HUDEP-2 (cell line): ENCODE results near the gene TRAP1.

Experiments used
- DNase-seq, 76 experiments: peaks; one replicate each; lab custom pipeline; 2025; ENCODE audit not compliant: unreplicated experiment in 76 of 76; lab: John Stamatoyannopoulos, UW

Gene TRAP1

DNA sequence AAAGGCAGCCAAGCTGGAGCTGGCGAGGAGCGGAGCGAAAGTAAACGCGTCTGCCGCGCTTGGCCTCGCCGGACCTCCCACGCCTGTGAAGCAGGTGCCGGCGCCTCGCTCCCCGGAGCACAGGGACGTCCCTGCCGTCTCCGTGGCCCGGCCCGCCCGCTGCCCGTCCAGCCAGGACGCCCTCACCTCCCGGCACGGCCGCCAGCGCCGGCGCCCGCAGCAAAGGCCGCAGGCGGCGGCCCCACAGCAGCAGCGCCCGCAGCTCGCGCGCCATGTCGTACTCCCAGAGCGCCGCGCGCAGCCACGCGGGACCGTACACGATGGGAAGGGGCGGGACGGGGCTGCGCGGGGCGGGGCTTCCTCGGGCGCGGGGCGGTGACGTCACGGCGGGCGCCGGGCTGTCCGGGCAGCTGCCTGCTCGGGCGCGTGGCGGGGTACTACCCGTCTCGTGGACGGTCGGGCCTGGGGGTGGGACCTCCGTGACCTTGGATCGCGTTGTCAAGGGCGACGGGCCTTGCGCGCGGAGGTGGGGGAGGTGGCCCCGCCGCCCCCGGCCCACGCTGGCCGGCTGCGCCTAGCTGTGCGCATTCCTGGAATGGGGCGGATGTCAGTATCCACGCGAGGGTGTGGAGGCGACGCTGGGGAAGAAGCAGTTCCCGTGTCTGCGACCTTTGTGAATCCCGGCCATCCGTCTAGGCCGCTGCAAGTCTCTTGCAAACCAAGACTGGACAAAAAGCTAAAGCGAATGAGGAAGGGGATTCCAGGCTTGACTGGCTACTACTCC, at the start of gene TRAP1:
TSS of gene TRAP1 (minus strand) at position 290 of the 784 bp plus-strand sequence. CDS start at position 274, 16 bp downstream.
- peak in 74 of 76 experiments; percentile 12 to 92 (median 78) for DNase-seq

DNA sequence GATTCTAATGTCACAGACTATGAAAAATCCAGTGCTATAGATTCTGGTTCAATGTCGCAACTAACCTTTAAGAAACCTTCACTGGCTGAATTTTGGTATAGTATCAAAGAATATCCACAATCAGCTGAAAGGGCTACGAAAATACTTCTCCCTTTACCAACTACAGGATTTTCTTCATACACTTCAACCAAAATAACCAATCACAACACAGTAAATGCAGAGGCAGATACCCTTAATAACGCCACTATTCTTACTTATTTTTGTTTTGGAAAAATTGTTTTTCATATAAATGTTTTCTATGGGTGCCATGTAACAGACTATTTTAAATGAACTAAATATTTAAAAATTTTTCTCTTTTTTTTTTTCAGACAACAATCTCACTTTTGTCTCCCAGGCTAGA, 48.9 kb upstream of the TRAP1 start:
- DNase-seq: no peak

DNA sequence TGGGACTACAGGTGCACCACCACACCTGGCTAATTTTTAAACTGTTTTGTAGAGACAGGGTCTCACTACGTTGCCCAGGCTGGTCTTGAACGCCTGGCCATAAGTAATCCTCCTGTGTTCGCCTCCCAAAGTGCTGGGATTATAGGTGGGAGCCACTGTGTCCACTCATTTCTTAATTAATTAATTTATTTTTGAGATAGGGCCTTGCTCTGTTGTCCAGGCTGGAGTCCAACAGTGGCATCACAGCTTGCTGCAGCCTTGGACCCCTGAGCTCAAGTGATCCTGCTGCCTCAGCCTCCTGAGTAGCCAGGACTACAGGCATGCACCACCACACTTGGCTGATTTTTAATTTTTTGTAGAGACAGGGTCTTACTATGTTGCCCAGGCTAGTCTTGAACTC, 47.1 kb upstream of the TRAP1 start:
- DNase-seq: no peak

DNA sequence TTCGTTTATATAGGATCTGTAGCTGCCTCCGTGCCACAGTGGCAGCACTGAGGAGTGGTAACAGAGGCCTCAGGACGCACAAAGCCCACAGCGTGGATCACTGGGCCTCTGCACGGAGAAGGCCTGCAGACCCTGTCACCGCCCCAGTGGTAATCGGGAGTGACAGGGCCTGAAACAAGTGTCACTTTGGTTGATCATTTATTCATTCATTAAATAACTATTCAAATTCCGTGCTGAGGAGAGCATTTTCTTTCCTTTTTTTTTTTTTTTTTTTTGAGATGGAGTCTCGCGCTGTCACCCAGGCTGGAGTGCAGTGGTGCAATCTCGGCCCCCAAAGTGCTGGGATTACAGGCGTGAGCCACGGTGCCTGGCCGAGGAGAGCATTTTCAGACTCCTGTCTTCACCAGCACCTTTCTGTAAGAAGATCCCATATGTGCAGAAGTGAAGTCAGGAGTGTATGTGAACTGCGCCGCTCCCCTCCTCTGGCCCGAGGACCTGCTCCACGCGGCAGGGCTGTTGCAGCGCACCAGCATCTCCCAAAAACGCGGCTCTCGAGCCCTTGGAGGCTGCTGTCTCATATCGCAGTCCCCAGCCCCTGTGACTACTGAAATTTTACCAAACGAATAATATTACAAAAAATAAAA, 44.9 kb upstream of the TRAP1 start:
- no peak for DNase-seq

DNA sequence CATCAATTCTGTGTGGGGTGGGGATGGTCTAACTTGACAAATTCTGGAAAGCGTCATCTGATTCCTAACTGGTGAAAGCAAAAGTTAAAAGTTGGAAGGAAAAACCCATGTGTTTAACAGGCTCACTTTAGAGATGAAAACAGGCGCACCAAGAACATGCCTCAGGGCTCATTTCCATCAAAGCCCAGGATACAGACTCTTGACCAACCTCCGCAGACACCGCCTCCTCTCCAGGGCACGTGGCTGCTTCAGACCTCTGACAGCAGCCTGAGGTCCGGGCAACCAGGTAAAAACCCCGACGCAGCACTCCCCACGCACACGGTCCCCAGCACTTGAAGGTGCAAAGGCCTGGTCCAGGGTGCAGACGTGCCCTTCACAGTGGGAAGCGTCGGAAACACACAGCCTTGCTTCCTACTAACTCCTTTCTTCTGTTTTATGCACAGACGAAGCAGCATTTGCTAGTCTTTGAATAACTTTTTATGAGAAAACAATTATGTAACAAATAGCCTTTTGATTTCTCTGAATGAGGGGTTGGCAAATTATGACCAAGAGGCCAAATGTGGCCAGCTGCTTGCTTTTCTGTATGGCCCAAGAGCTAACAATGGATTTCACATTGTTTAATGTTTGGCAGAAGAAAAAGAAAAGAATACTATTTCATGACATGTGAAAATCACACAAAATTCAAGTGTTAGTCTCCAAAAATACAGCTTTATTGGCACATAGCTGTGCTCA, 44.2 kb upstream of the TRAP1 start:
- DNase-seq: no peak

DNA sequence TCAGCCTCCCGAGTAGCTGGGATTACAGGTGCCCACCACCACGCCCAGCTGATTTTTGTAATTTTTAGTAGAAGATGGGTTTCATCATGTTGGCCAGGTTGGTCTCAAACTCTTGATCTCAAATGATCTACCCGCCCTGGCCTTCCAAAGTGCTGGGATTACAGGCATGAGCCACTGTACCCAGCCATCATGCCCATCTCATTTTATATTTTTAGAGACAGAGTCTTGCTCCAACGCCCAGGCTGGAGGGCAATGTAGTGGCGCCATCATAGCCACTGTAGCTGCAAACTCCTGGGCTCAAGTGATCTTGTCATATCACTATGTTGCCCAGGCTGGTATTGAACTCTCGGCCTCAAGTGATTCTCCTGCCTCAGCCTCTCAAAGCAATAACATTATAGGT, 43.2 kb upstream of the TRAP1 start:
- no peak for DNase-seq

DNA sequence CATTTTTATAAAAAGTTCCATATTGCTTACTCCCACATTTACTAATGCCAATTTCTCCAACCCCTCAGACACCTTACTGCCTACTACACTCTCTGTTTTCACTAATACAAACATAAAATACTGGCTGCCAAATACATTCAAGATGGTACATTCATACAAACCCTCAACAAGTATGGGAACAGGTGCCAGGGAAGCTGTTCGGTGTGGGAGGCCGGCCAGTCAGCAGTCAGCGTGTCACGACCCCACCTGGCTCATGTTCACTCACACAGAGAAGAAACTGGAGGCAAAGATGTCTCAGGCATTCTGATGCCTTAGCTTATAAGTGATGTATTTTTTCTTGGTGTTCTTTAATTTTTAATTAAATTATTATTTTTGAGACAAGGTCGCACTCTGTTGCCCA, 42.4 kb upstream of the TRAP1 start:
- no peak for DNase-seq

DNA sequence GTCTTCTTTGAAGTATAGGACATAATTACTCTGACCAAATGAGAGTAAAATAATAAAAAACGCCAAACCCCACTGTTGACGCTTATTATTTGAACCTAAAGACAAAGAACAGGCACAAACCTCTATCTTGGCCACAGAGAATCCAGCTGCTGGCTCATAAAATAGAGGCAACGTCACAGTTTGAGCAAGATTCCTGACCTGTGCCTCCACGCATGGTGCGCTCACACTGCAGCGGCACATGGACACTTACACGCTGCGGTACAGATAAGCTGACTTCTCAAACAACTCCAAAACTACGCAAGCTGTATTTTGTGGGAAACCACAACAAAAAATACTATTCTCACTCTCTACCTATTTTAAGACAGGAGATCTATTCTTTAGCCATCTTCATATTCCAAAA, 38.8 kb upstream of the TRAP1 start:
- no peak for DNase-seq

DNA sequence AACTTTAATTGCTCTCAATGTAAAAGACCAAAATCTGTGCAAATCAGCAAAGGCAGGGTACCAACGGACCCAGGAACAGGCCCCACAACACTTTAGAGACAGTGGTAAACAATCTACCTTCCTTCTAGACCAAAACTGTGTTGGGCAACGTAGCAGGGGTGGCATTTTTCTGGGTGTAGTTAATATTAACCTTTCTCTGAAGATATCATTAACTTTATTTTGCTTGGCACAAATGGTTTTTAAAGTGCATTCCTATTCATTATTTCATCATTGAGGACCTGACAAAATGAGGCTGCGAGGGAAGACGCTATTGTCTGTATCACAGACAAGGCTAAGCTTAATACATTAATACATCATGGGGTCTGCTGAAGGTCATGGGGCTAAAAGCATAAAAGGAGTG, 37.9 kb upstream of the TRAP1 start:
- DNase-seq: no peak

DNA sequence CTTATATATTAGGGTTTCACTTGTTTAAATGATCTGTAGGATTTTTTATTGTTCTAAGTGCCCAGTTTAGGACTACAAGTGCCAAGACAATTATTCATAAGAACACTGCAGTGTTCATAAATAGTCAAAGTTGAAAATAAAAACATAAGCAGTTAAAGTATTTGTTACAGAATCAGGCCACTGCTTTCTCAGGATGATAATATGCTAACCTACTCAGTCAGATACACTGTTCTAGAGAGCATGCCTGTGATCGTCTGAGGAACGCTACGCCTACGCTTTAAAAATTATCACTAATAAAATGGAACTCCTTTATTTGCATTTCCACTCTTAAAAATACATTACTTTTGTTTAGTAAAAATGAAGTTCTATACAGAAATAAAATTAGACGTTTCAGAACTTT, 37.4 kb upstream of the TRAP1 start:
- DNase-seq: no peak

DNA sequence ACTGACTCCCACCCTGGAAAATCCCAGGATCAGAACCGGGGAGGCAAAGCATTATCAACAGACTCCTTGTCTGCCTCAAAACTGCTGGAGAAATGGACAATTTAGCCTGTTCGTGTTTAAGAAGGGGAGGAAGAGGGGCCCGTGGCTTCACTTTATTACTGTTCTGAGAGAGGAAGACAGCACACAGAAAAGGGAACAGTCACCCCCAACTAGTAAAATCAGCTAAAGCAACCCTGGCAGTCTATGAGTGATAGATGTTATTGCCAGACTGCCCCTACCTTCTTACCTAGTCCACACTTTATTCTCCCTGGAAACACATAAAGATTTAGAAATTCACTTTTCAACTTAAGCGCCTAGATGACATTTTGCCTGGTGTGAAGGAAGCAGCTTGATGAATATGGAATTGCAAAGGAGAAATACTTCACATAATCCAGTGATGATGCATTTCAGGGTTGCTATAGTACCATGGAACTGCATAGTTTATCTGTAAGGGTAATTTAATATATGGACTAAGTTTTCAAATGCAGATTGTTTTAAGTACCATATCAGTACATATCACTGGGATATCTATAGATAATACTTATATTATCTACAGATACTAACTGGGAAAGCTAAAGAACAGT, 36.9 kb upstream of the TRAP1 start:
- no peak for DNase-seq

DNA sequence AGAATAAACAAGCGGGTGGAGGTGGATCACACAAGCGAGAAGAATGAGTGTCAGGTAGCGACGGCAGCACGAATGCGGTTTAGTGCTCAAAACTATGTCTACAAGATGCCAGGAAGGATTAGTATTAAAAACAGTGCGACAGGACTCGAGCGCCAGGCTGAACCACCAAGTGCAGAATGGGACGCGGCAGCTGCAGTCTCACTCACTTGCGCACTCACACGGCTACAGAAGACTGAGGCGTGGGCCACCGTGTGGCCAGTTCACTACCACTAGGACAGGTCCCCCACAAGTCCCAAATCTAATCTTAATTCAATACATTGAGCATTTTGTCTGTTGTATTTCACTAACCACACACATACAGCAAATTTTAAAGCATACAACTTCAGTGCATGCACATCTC, 35.7 kb upstream of the TRAP1 start:
- no peak for DNase-seq

DNA sequence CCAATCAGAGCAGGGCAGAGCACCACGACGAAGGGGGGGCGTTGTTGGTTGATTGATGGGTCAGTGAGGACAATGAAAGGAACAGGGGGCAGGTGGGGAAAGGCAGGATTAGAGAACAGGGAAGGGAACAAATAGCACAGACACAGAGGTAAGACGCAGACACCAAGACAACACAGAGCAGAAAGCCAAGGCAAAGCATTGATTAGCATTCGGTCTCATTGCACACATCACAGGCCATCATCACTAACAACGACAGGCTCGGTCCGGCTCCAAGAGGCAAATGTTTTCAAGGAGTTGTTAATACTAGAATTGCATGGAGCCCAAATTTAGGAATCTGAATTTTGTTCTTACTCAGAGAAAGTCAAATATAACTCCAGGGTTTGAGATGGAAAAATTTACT, 34.6 kb upstream of the TRAP1 start:
- DNase-seq: no peak

DNA sequence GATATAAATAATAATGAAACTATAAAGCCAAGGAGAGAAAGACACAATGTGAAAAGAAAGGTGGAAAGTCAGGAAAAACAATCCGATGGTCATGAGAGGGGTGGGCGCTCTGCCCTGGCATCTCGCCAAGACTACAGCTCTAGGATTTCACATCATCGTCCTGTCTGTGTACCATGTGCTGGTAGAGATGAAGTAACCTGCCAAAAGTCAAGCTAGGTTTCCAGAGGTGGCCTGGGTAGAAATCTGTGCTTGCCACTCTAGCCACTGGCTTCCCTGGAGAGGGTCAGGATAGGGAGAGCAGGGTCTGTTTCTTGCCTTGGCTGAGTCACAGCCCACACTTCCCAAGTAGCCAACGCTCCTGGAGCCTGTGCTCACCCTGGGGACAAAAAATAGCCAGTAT, 31.0 kb upstream of the TRAP1 start:
- DNase-seq: no peak

DNA sequence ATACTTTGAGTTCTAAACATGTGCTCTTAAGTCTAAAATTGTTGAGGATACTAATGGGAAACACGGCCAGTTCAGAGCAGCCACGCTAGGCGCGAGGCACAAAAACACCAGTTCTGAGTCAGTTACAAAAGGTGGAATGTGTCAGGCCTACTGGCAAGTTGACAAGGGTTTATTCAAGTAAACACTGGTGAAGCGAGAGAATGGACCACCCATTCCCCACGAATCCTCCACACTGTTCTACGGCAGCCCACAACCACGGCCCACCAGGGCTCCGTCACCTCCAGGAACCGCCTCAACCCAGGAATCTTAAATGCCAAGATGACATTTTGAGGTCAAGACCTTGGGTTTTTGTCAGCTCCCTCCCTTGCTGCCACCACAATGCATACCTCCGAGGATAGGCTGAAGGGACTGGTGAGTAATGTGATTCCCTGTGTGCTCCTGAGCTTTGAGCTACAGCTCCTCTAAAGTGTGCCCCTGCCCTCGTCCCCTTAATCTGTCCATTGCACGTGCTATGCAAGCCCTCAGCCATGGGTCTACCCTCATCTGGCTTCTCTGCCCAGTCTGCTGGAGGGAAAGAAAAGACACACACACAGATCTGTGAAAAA, 28.5 kb upstream of the TRAP1 start:
- DNase-seq: no peak

DNA sequence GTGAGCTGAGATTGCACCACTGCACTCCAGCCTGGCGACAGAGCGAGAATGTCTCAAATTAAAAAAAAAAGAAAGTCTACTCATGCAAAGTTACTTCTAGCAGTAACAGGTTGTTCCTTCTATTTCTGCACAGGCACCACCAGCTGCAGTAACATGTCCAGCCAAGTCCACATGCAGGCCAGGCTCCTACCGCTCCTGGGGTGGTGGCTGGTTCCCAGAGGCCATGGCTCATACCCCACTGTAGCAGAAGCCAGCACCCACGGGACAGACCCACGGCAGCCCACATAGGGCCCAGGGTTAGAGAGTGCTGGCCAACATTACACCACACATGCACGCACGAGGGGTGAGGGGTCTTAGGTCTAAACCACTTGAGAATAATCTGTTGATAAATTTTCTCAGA, 26.7 kb upstream of the TRAP1 start:
- no peak for DNase-seq

DNA sequence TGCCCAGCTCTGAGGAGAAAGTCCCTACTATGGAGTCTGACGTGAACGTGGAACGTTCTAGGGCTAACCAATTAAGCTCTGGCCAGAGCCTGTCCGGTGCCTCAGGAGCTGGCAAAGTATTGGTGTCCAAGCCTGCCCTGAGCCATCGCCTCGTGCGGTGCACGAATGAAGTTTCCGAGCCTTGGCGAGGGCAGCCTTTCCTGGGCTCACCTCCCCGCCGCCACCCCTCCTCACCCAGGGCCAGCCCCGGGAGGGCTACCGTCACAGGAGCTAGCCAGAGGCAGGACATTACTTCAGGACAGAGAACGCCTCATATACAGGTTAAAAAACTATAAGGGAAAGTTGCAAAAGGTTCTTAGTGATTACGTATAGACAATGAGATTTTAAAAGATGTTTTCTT, 23.6 kb upstream of the TRAP1 start:
- DNase-seq: no peak

DNA sequence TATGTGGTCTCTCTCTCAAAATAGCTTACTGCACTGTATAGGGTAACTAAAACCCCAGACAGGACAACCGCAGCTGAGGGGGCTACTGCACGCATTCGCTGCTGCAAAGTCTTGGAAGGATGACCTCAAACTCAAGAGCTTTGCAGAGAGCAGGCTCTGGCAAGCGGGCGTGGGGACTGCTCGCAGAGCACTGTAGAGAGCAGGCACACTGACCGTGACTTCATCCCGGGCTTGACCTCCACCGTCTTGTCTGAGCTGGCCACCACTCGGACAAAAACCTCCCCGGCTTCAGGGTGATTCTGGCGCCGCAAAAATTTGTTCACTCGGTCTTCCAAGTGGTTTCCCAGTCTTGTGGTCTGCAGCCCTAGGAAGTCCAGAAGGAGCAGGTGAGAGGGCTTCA, 22.9 kb upstream of the TRAP1 start:
- no peak for DNase-seq

DNA sequence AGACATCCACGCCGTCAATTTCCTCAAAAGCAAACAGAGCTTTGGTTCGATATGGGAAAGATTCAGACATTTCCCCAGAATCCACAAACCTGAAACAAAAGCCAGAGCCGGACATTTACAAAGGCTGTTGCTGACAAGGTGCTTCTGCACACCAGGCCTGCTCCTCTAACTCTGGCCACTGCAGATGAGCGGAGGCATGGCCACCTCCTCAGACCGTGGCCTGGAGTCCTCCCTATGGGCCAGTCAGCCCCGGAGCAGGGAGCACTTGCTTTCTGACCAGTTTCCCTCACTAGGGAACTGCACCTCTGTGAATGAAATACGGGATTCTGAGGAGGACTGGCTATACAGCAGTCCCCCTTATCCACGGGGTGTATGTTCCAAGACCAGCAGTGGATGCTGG, 22.3 kb upstream of the TRAP1 start:
- no peak for DNase-seq

DNA sequence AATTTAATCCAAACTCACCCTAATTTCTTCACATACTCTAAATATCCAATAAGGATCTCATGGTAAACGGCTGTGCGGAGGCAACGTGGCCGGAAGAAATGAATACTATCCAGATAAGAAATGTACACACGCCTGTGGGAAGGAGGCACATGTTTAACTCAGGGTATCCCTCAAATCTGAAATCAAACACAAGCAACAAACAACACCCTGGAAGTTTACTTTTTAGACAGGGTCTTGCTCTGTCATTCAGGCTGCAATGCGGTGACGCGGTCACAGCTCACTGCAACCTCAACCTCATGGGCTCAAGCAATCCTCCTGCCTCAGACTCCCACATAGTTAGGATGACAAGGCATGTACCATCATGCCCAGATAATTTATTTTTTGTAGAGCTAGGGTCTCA, 21.2 kb upstream of the TRAP1 start:
- DNase-seq: no peak

DNA sequence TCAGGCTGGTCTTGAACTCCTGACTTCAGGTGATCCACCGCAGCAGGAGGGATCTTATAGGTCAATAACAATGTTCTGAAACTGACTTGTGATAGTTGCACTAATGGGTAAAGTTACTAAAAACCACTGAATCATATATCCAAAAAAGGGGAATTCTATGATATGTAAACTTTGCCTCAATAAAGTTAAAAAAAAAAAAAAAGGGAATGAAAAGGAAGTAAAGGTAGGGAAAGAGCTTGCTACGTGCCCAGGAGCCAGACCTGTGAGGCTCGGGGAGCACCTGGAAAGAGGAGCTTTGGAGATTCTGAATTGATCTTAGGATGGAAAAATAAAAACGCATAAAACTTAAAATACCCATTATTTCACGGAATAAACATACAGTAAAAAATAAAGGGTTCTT, 20.8 kb upstream of the TRAP1 start:
- no peak for DNase-seq
